A673 (cell line): Measurements from ENCODE around the gene BCDIN3D. TPM values are rescaled to one million over a fixed set of nuclear protein-coding genes. Genes with fewer than 3 reads are reported as not detected.

Source experiments
- BruUV-seq: library from RNA; stranded (reverse); fragments of 400-500 nt; replicated peaks from 2 replicates; lab custom pipeline; 2021; lab: Mats Ljungman, UMichigan
- CTCF ChIA-PET: fragments of 300-600 bp; sonication (Branson Sonifier 250); formaldehyde crosslinking; loops from one replicate; lab custom pipeline; 2022; ENCODE audit warnings: antibody characterized with exemption; lab: Charles Lee
- POLR2A ChIA-PET: fragments of 300-600 bp; sonication (Branson Sonifier 250); formaldehyde crosslinking; loops from one replicate; lab custom pipeline; 2022; ENCODE audit warnings: antibody characterized with exemption; ENCODE audit not compliant: low non-redundant PET; lab: Charles Lee
- DNase-seq: peaks from one replicate; pipeline ENCODE4 v3.0.0-alpha.2; 2015; ENCODE audit warnings: low spot score
- H3K27ac ChIP-seq: fragments of 200-600 bp; sonication (generic); 2 replicates; pipeline ENCODE4 v1.5.1; 2016; ENCODE audit warnings: mixed run types, low read depth, mild to moderate bottlenecking, mixed read lengths, antibody characterized with exemption, low read length; ENCODE audit not compliant: poor library complexity, severe bottlenecking
- H3K27me3 ChIP-seq: fragments of 200-600 bp; sonication (generic); replicated peaks from 2 replicates; pipeline ENCODE4 v1.6.1; 2017; ENCODE audit warnings: mixed run types, low read depth, mild to moderate bottlenecking, mixed read lengths, antibody characterized with exemption, low read length; ENCODE audit not compliant: insufficient read depth, poor library complexity
- H3K36me3 ChIP-seq: fragments of 200-600 bp; sonication (generic); 2 replicates; pipeline ENCODE4 v1.6.1; 2016; ENCODE audit warnings: mixed run types, mild to moderate bottlenecking, mixed read lengths, antibody characterized with exemption, low read length; ENCODE audit not compliant: insufficient read depth, poor library complexity, severe bottlenecking
- H3K4me1 ChIP-seq: fragments of 200-600 bp; sonication (generic); 2 replicates; pipeline ENCODE4 v1.6.1; 2017; ENCODE audit warnings: mixed run types, mild to moderate bottlenecking, mixed read lengths, antibody characterized with exemption, low read length; ENCODE audit not compliant: insufficient read depth, poor library complexity, severe bottlenecking
- H3K4me3 ChIP-seq: fragments of 200-600 bp; sonication (generic); 2 replicates; pipeline ENCODE4 v1.5.1; 2016; ENCODE audit warnings: low read depth, mixed run types, mild to moderate bottlenecking, mixed read lengths, low read length; ENCODE audit not compliant: poor library complexity, severe bottlenecking
- H3K9me3 ChIP-seq: fragments of 200-600 bp; sonication (generic); 2 replicates; pipeline ENCODE4 v1.6.1; 2016; ENCODE audit warnings: mixed run types, low read depth, mild to moderate bottlenecking, mixed read lengths, antibody characterized with exemption, low read length; ENCODE audit not compliant: poor library complexity, severe bottlenecking
- CTCF ChIP-seq: fragments of 300-800, 200-600 bp; sonication (generic); conservative IDR thresholded peaks from 2 replicates; pipeline ENCODE4 v1.5.1; 2017; ENCODE audit warnings: low read depth, mild to moderate bottlenecking, antibody characterized with exemption, low read length, moderate library complexity, mixed read lengths
- EZH2 ChIP-seq: fragments of 200-600 bp; sonication (generic); IDR thresholded peaks from 2 replicates; pipeline ENCODE4 v1.6.1; 2017; ENCODE audit warnings: borderline replicate concordance, low read depth, mild to moderate bottlenecking, mixed read lengths, antibody characterized with exemption, low read length; ENCODE audit not compliant: poor library complexity, severe bottlenecking
- intact Hi-C: fragments of 100-400 bp; cut with micrococcal nuclease; formaldehyde crosslinking; loops from one replicate; pipeline ENCODE4 v1.10.0; 2022; ENCODE audit not compliant: unreplicated experiment
- total RNA-seq: library from RNA; stranded (reverse); gene quantifications from 2 replicates; pipeline ENCODE4 v1.2.3, GENCODE V29; 2021

The BCDIN3D gene
- total RNA-seq, 1 experiment from 2014 or later: 5.7 TPM

- no peaks in the 10 kb centered on the region for H3K9me3 ChIP-seq
- H3K4me1 ChIP-seq: no peaks in the 10 kb centered on the region
- no peaks in the 10 kb centered on the region for H3K36me3 ChIP-seq
- TF ChIP-seq EZH2: no peak
- TF ChIP-seq CTCF: no peak
- CTCF ChIA-PET: no interaction called here
- no peak overlapping the region for H3K4me3 ChIP-seq
- intact Hi-C loops: no loop called here
- no peak for DNase-seq
- POLR2A ChIA-PET: no interaction called here
- no peak overlapping the region for H3K27ac ChIP-seq
- BruUV-seq: no TSS peak
- H3K27me3 ChIP-seq: no peaks in the 10 kb centered on the region
Measured at GRCh38 chr12:49875115-49875720, 32.3 kb upstream of the BCDIN3D start.

- Histone ChIP-seq H3K4me3 (no peak overlapping the region), H3K4me1 (peaks cover 2% of the 10 kb centered on the region), H3K9me3 (no peaks in the 10 kb centered on the region), H3K36me3 (no peaks in the 10 kb centered on the region), H3K27ac (no peak overlapping the region), H3K27me3 (no peaks in the 10 kb centered on the region)
- BruUV-seq: no TSS peak
- CTCF ChIA-PET: no interaction called here
- TF ChIP-seq CTCF (no peak), EZH2 (no peak)
- DNase-seq: no peak
- intact Hi-C loops: no loop called here
- POLR2A ChIA-PET: no interaction called here
Measured at GRCh38 chr12:49874142-49874897, 31.4 kb upstream of the BCDIN3D start.

- Histone ChIP-seq H3K4me1 (peaks cover 7% of the 10 kb centered on the region), H3K36me3 (no peaks in the 10 kb centered on the region), H3K27ac (no peak overlapping the region), H3K4me3 (no peak overlapping the region), H3K9me3 (no peaks in the 10 kb centered on the region), H3K27me3 (no peaks in the 10 kb centered on the region)
- DNase-seq: no peak
- intact Hi-C loops: no loop called here
- BruUV-seq: no TSS peak
- POLR2A ChIA-PET: no interaction called here
- CTCF ChIA-PET: interaction anchor here (0.6 kb wide), 2 partner anchors 297 to 514 kb away, joined by 3 read pairs; no protein-coding TSS in a partner anchor
- TF ChIP-seq CTCF (no peak), EZH2 (no peak)
Measured at GRCh38 chr12:49873361-49873934, 30.5 kb upstream of the BCDIN3D start.
